Hepatocyte (in vitro differentiated cells): Measurements from ENCODE around the gene ERG.

ENCODE experiments used
- CTCF ChIP-seq: fragments of 200-600 bp; sonication (generic); IDR thresholded peaks from 2 replicates; pipeline ENCODE4 v1.5.1; 2016; ENCODE audit warnings: antibody characterized with exemption, mild to moderate bottlenecking; ENCODE audit not compliant: poor library complexity
- EZH2 ChIP-seq: fragments of 200-600 bp; sonication (generic); IDR thresholded peaks from 2 replicates; pipeline ENCODE4 v1.6.1; 2016; ENCODE audit warnings: antibody characterized with exemption, mild to moderate bottlenecking, borderline replicate concordance
- EZH2phosphoT487 ChIP-seq: fragments of 200-600 bp; sonication (generic); IDR thresholded peaks from one replicate; pipeline ENCODE4 v1.6.1; 2018; ENCODE audit warnings: antibody characterized with exemption, mild to moderate bottlenecking, low read depth, moderate library complexity; ENCODE audit not compliant: unreplicated experiment, severe bottlenecking

- TF ChIP-seq CTCF = no peak
- TF ChIP-seq EZH2 = no peak
- no peak for TF ChIP-seq EZH2phosphoT487
Observed at GRCh38 chr21:38389896-38390295, 108.4 kb downstream of the ERG start.
